Spinal cord (tissue), 10 donors: ENCODE data around the gene ABTB1. TPM values are rescaled to one million over a fixed set of nuclear protein-coding genes. Genes with fewer than 3 reads are reported as not detected.

ENCODE experiments used
- DNase-seq, 6 donors: peaks; one replicate each; pipeline versions ENCODE4 v3.0.0 to v3.0.0-alpha.2; 2013 to 2015; ENCODE audit warnings: low spot score in 6 of 6, low read depth in 4 of 6
- H3K27ac ChIP-seq: one replicate; pipeline ENCODE4 v1.5.1; 2013; ENCODE audit warnings: low read depth, low read length, control low read depth
- H3K27me3 ChIP-seq: one replicate; pipeline ENCODE4 v1.6.1; 2013; ENCODE audit warnings: low read length; ENCODE audit not compliant: control insufficient read depth, insufficient read depth
- H3K36me3 ChIP-seq: one replicate; pipeline ENCODE4 v1.6.1; 2013; ENCODE audit warnings: low read length; ENCODE audit not compliant: control insufficient read depth, insufficient read depth
- H3K4me1 ChIP-seq: one replicate; pipeline ENCODE4 v1.6.1; 2013; ENCODE audit warnings: low read length; ENCODE audit not compliant: control insufficient read depth, insufficient read depth
- H3K4me3 ChIP-seq: one replicate; pipeline ENCODE4 v1.5.1; 2013; ENCODE audit warnings: low read depth, low read length, control low read depth
- H3K9me3 ChIP-seq: one replicate; pipeline ENCODE4 v1.6.1; 2013; ENCODE audit warnings: low read length; ENCODE audit not compliant: control insufficient read depth, insufficient read depth
- WGBS: methylation state at CpG from one replicate; pipeline ENCODE4 v1.1.5; 2013; ENCODE audit warnings: missing lambda C conversion rate; ENCODE audit not compliant: insufficient coverage; 5-methylcytosine and 5-hydroxymethylcytosine counted together
- polyA plus RNA-seq, 2 donors: library from polyadenylated mRNA; unstranded; fragments of 120-200 nt; gene quantifications; one replicate each; pipeline ENCODE4 v1.2.1, GENCODE V29; 2013; ENCODE audit not compliant: insufficient read length in 2 of 2
- total RNA-seq, 2 donors: library from RNA; depleted of rRNA in 1 of 2; stranded (reverse); fragments of 120-200 nt in 1 of 2; fragments of >200 nt in 1 of 2; gene quantifications; one replicate each; pipeline versions ENCODE4 v1.2.3 to v1.2.4, GENCODE V29; 2013 to 2014
- donor health status: healthy.

The ABTB1 gene
- total and polyA plus RNA-seq, 4 donors: 10.6 to 26.9 (median 14.8) TPM

GRCh38 chr3:127690823-127691452, 18.2 kb downstream of the ABTB1 start:
- DNase-seq: peak in 1 of 6 donors; percentile 36
- WGBS: 100% methylated on average over 3 of the region's 4 CpGs

GRCh38 chr3:127691489-127691888, 18.7 kb downstream of the ABTB1 start:
- H3K27me3 ChIP-seq: peaks cover 2% of the 10 kb centered on the region
- no peak for DNase-seq
- H3K4me3 ChIP-seq: no peak overlapping the region
- H3K36me3 ChIP-seq: peaks cover 48% of the 10 kb centered on the region
- H3K4me1 ChIP-seq: peaks cover 50% of the 10 kb centered on the region
- no peaks in the 10 kb centered on the region for H3K9me3 ChIP-seq
- peak overlapping the region; percentile 69 for H3K27ac ChIP-seq
- 86% methylated on average over 8 of the region's 8 CpGs for WGBS

More at GRCh38 chr3:127690823-127691452, 18.2 kb downstream of the ABTB1 start:
- Histone ChIP-seq H3K4me3 (no peak overlapping the region), H3K27ac (peak overlapping the region; percentile 69), H3K27me3 (peaks cover 2% of the 10 kb centered on the region), H3K9me3 (no peaks in the 10 kb centered on the region), H3K4me1 (peaks cover 45% of the 10 kb centered on the region), H3K36me3 (peaks cover 48% of the 10 kb centered on the region)

GRCh38 chr3:127691974-127692373, 19.2 kb downstream of the ABTB1 start:
- no peak overlapping the region for H3K27ac ChIP-seq
- DNase-seq: no peak
- peaks cover 55% of the 10 kb centered on the region for H3K4me1 ChIP-seq
- H3K36me3 ChIP-seq: peaks cover 48% of the 10 kb centered on the region
- H3K9me3 ChIP-seq: no peaks in the 10 kb centered on the region
- H3K4me3 ChIP-seq: no peak overlapping the region
- 79% methylated on average over 6 of the region's 6 CpGs for WGBS
- H3K27me3 ChIP-seq: peaks cover 2% of the 10 kb centered on the region

GRCh38 chr3:127692501-127693335, 20.0 kb downstream of the ABTB1 start:
- WGBS: 93% methylated on average over 21 of the region's 21 CpGs
- Histone ChIP-seq H3K27me3 (peaks cover 2% of the 10 kb centered on the region), H3K36me3 (peaks cover 50% of the 10 kb centered on the region), H3K4me1 (peaks cover 62% of the 10 kb centered on the region), H3K27ac (no peak overlapping the region), H3K9me3 (no peaks in the 10 kb centered on the region), H3K4me3 (no peak overlapping the region)
- DNase-seq: no peak

GRCh38 chr3:127693336-127693843, 20.6 kb downstream of the ABTB1 start:
- DNase-seq: no peak
- no peaks in the 10 kb centered on the region for H3K9me3 ChIP-seq
- H3K4me3 ChIP-seq: no peak overlapping the region
- peaks cover 2% of the 10 kb centered on the region for H3K27me3 ChIP-seq
- peaks cover 62% of the 10 kb centered on the region for H3K4me1 ChIP-seq
- peaks cover 51% of the 10 kb centered on the region for H3K36me3 ChIP-seq
- WGBS: 73% methylated on average over 7 of the region's 7 CpGs
- no peak overlapping the region for H3K27ac ChIP-seq

GRCh38 chr3:127694467-127695215, 21.9 kb downstream of the ABTB1 start:
- 81% methylated on average over 17 of the region's 17 CpGs for WGBS
- Histone ChIP-seq H3K4me3 (no peak overlapping the region), H3K27me3 (peaks cover 2% of the 10 kb centered on the region), H3K4me1 (peaks cover 59% of the 10 kb centered on the region), H3K9me3 (no peaks in the 10 kb centered on the region), H3K36me3 (peaks cover 45% of the 10 kb centered on the region), H3K27ac (no peak overlapping the region)
- DNase-seq: peak in 2 of 6 donors; percentile 57 to 62

- H3K4me1 ChIP-seq: peaks cover 63% of the 10 kb centered on the region
- H3K9me3 ChIP-seq: no peaks in the 10 kb centered on the region
- DNase-seq: peak in 5 of 6 donors; percentile 67 to 96 (median 77)
- WGBS: 28% methylated on average over 13 of the region's 16 CpGs
- no peaks in the 10 kb centered on the region for H3K27me3 ChIP-seq
- no peak overlapping the region for H3K4me3 ChIP-seq
- peak overlapping the region; percentile 91 for H3K27ac ChIP-seq
- H3K36me3 ChIP-seq: peaks cover 31% of the 10 kb centered on the region
These were observed 24.9 kb downstream of the ABTB1 start for GRCh38 chr3:127697551-127698240.

GRCh38 chr3:127698286-127698685, 25.5 kb downstream of the ABTB1 start:
- DNase-seq: peak in 1 of 6 donors; percentile 40
- Histone ChIP-seq H3K4me3 (no peak overlapping the region), H3K4me1 (peaks cover 63% of the 10 kb centered on the region)

More at GRCh38 chr3:127698286-127698685, 25.5 kb downstream of the ABTB1 start:
- no peaks in the 10 kb centered on the region for H3K9me3 ChIP-seq
- peak overlapping the region; percentile 91 for H3K27ac ChIP-seq
- H3K36me3 ChIP-seq: peaks cover 25% of the 10 kb centered on the region
- H3K27me3 ChIP-seq: no peaks in the 10 kb centered on the region
- WGBS: 84% methylated on average over 3 of the region's 3 CpGs
